Loucy (cell line): ENCODE measurements around the gene NAGS.

ENCODE experiments used
- H2AFZ ChIP-seq: fragments of 200-600 bp; sonication (generic); 2 replicates; pipeline ENCODE4 v1.6.0; 2016; ENCODE audit warnings: antibody characterized with exemption, mild to moderate bottlenecking, low read length, moderate library complexity
- H3F3A ChIP-seq: fragments of 200-600 bp; 2 replicates; pipeline ENCODE4 v1.6.0; 2016; ENCODE audit warnings: antibody characterized with exemption, low read depth, mild to moderate bottlenecking
- H3K27me3 ChIP-seq: fragments of 200-600 bp; sonication (generic); 2 replicates; pipeline ENCODE4 v1.6.1; 2014; ENCODE audit warnings: low read length, mild to moderate bottlenecking; ENCODE audit not compliant: insufficient read depth, poor library complexity, severe bottlenecking
- H3K36me3 ChIP-seq: fragments of 200-600 bp; sonication (generic); 2 replicates; pipeline ENCODE4 v1.6.1; 2016; ENCODE audit warnings: low read length; ENCODE audit not compliant: insufficient read depth
- H3K4me1 ChIP-seq: fragments of 200-600 bp; sonication (generic); 2 replicates; pipeline ENCODE4 v1.5.1; 2014; ENCODE audit warnings: low read length, mild to moderate bottlenecking; ENCODE audit not compliant: insufficient read depth, poor library complexity, severe bottlenecking
- H3K4me2 ChIP-seq: fragments of 200-600 bp; sonication (generic); 2 replicates; pipeline ENCODE4 v1.6.0; 2014; ENCODE audit warnings: antibody characterized with exemption, low read length, low read depth, mild to moderate bottlenecking; ENCODE audit not compliant: poor library complexity, severe bottlenecking
- H3K4me3 ChIP-seq: fragments of 200-600 bp; sonication (generic); 2 replicates; pipeline ENCODE4 v1.5.1; 2014; ENCODE audit warnings: low read length, mild to moderate bottlenecking, mixed read lengths; ENCODE audit not compliant: poor library complexity, severe bottlenecking
- H3K79me2 ChIP-seq: fragments of 200-600 bp; sonication (generic); 2 replicates; pipeline ENCODE4 v1.6.1; 2014; ENCODE audit warnings: low read length; ENCODE audit not compliant: insufficient read depth
- H3K9ac ChIP-seq: fragments of 200-600 bp; sonication (generic); 2 replicates; pipeline ENCODE4 v1.6.0; 2014; ENCODE audit warnings: mild to moderate bottlenecking, low read depth, low read length, moderate library complexity; ENCODE audit not compliant: poor library complexity, severe bottlenecking
- H3K9me2 ChIP-seq: fragments of 200-600 bp; sonication (generic); replicated peaks from 2 replicates; pipeline ENCODE4 v1.6.1; 2016; ENCODE audit warnings: low read depth, low read length, mixed read lengths
- H3K9me3 ChIP-seq: fragments of 200-600 bp; sonication (generic); 2 replicates; pipeline ENCODE4 v1.6.1; 2014; ENCODE audit warnings: mild to moderate bottlenecking, antibody characterized with exemption, low read length, low read depth; ENCODE audit not compliant: insufficient read depth
- H4K20me1 ChIP-seq: fragments of 200-600 bp; sonication (generic); 2 replicates; pipeline ENCODE4 v1.6.0; 2014; ENCODE audit warnings: antibody characterized with exemption, low read length, mild to moderate bottlenecking; ENCODE audit not compliant: insufficient read depth, poor library complexity, severe bottlenecking
- CTCF ChIP-seq: fragments of 200-600 bp; sonication (generic); conservative IDR thresholded peaks from 2 replicates; pipeline ENCODE4 v1.5.1; 2014; ENCODE audit warnings: mild to moderate bottlenecking, antibody characterized with exemption, low read length
- EZH2phosphoT487 ChIP-seq: fragments of 200-600 bp; IDR thresholded peaks from 2 replicates; pipeline ENCODE4 v1.6.1; 2018; ENCODE audit warnings: antibody characterized with exemption, mild to moderate bottlenecking, moderate library complexity, borderline replicate concordance

The NAGS gene

DNA sequence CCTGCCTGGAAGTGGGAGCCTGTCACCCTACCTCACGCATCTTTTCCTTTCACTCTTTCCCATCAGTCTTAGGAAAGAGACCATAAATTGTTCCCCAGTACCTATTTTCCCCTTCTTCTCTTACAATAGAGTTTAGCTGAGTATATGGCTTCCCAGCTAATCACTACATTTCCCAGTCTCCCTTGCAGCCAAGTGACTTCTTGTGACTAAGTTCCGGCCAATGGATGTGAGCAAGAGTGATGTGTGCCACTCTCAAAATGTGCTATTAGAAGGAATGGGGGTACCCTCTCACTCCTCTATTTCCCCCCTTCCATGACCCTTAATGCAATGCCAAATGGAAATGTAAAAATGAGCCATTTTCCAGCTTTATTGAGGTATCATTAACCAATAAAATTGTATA, 42.5 kb upstream of the NAGS start:
- H3F3A ChIP-seq: no peaks in the 10 kb centered on the region
- H3K9me3 ChIP-seq: no peaks in the 10 kb centered on the region
- no peaks in the 10 kb centered on the region for H3K36me3 ChIP-seq
- H3K79me2 ChIP-seq: no peaks in the 10 kb centered on the region
- TF ChIP-seq CTCF (no peak), EZH2phosphoT487 (no peak)
- no peaks in the 10 kb centered on the region for H3K27me3 ChIP-seq
- no peak overlapping the region for H3K4me2 ChIP-seq
- H3K4me3 ChIP-seq: no peak overlapping the region
- H2AFZ ChIP-seq: no peak overlapping the region
- no peak overlapping the region for H3K9ac ChIP-seq
- no peaks in the 10 kb centered on the region for H4K20me1 ChIP-seq
- no peaks in the 10 kb centered on the region for H3K4me1 ChIP-seq
- no peaks in the 10 kb centered on the region for H3K9me2 ChIP-seq

- Histone ChIP-seq H3K4me1 (no peaks in the 10 kb centered on the region), H3K4me3 (no peak overlapping the region), H3F3A (no peaks in the 10 kb centered on the region), H2AFZ (no peak overlapping the region), H3K36me3 (no peaks in the 10 kb centered on the region), H3K9me2 (no peaks in the 10 kb centered on the region), H3K9ac (no peak overlapping the region), H4K20me1 (no peaks in the 10 kb centered on the region), H3K9me3 (no peaks in the 10 kb centered on the region), H3K4me2 (no peak overlapping the region), H3K27me3 (no peaks in the 10 kb centered on the region), H3K79me2 (no peaks in the 10 kb centered on the region)
- TF ChIP-seq EZH2phosphoT487 (no peak), CTCF (no peak)
Measured at GRCh38 chr17:43962479-43962878, 41.9 kb upstream of the NAGS start.

DNA sequence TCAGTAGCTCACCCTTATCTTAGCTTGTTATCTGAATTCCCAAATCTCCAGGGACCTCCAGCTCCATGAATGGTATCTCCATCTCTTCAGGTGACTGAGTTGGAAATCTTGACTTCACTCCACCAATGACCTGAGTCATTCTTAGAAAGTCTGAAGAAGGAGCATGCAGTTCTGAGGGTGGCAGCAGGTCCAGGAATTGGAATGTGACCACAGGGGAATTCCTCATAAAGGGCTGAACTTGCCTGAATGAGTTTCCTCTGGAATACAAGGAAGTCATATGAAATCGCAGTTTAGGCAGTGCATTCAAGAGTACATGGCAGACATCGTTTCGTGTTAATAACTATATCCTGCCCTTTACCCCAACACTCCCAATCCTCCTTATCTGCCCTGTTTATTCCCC, 38.1 kb upstream of the NAGS start:
- Histone ChIP-seq H3K79me2 (no peaks in the 10 kb centered on the region), H3K4me3 (no peak overlapping the region), H3K9ac (no peak overlapping the region), H4K20me1 (no peaks in the 10 kb centered on the region), H3K36me3 (no peaks in the 10 kb centered on the region), H3F3A (no peaks in the 10 kb centered on the region), H2AFZ (no peak overlapping the region), H3K9me2 (no peaks in the 10 kb centered on the region), H3K4me1 (no peaks in the 10 kb centered on the region), H3K27me3 (no peaks in the 10 kb centered on the region), H3K9me3 (no peaks in the 10 kb centered on the region), H3K4me2 (no peak overlapping the region)
- no peak for TF ChIP-seq CTCF
- no peak for TF ChIP-seq EZH2phosphoT487
